Neural cell (in vitro differentiated cells): ENCODE data around the gene APOBEC3H. TPM values are rescaled to one million over a fixed set of nuclear protein-coding genes. Genes with fewer than 3 reads are reported as not detected.

Source experiments
- H2AFZ ChIP-seq: fragments of 200-600, 300-800 bp; sonication (generic), shearing (Covaris generic); 2 replicates; pipeline ENCODE4 v1.6.0; 2014; ENCODE audit warnings: low read depth, mild to moderate bottlenecking, antibody characterized with exemption, low read length, moderate library complexity
- H3F3A ChIP-seq: fragments of 200-600 bp; shearing (Covaris generic); 2 replicates; pipeline ENCODE4 v1.6.1; 2016; ENCODE audit warnings: mild to moderate bottlenecking, moderate library complexity, mixed read lengths, antibody characterized with exemption, low read length; ENCODE audit not compliant: insufficient read depth, poor library complexity, severe bottlenecking
- H3K27ac ChIP-seq: fragments of 200-600, 300-800 bp; sonication (generic), shearing (Covaris generic); 2 replicates; pipeline ENCODE4 v1.5.1; 2014; ENCODE audit warnings: mild to moderate bottlenecking, low read length, moderate library complexity
- H3K27me3 ChIP-seq: fragments of 300-800, 200-600 bp; sonication (generic), shearing (Covaris generic); 2 replicates; pipeline ENCODE4 v1.6.0; 2014; ENCODE audit warnings: mild to moderate bottlenecking, low read depth, low read length, moderate library complexity; ENCODE audit not compliant: insufficient read depth
- H3K36me3 ChIP-seq: fragments of 300-800, 200-600 bp; sonication (generic), shearing (Covaris generic); 2 replicates; pipeline ENCODE4 v1.5.1; 2014; ENCODE audit warnings: mild to moderate bottlenecking, antibody characterized with exemption, low read length, moderate library complexity; ENCODE audit not compliant: insufficient read depth
- H3K4me2 ChIP-seq: fragments of 300-800, 200-600 bp; sonication (generic), shearing (Covaris generic); 2 replicates; pipeline ENCODE4 v1.6.0; 2014; ENCODE audit warnings: mild to moderate bottlenecking, low read length
- H3K4me3 ChIP-seq: fragments of 300-800, 200-600 bp; sonication (generic), shearing (Covaris generic); 2 replicates; pipeline ENCODE4 v1.5.1; 2014; ENCODE audit warnings: mild to moderate bottlenecking, low read length, moderate library complexity
- H3K79me2 ChIP-seq: fragments of 200-600 bp; shearing (Covaris generic); replicated peaks from 2 replicates; pipeline ENCODE4 v1.6.0; 2014; ENCODE audit warnings: mild to moderate bottlenecking, low read length, moderate library complexity; ENCODE audit not compliant: insufficient read depth
- H3K9ac ChIP-seq: fragments of 300-800, 200-600 bp; sonication (generic), shearing (Covaris generic); 2 replicates; pipeline ENCODE4 v1.6.1; 2016; ENCODE audit warnings: mild to moderate bottlenecking, low read length, mixed read lengths
- H3K9me2 ChIP-seq: fragments of 200-600 bp; shearing (Covaris generic); 2 replicates; pipeline ENCODE4 v1.6.1; 2016; ENCODE audit warnings: mild to moderate bottlenecking, low read length, mixed read lengths; ENCODE audit not compliant: insufficient read depth
- H3K9me3 ChIP-seq: fragments of 200-600, 300-800 bp; sonication (generic), shearing (Covaris generic); 2 replicates; pipeline ENCODE4 v1.6.1; 2016; ENCODE audit warnings: mild to moderate bottlenecking, mixed run types, low read length, moderate library complexity, mixed read lengths
- H4K20me1 ChIP-seq: fragments of 200-600 bp; shearing (Covaris generic); 2 replicates; pipeline ENCODE4 v1.6.1; 2016; ENCODE audit warnings: mild to moderate bottlenecking, mixed run types; ENCODE audit not compliant: insufficient read depth
- EP300 ChIP-seq: fragments of 450-650 bp; conservative IDR thresholded peaks from 2 replicates; pipeline ENCODE4 v1.6.1; 2014; ENCODE audit warnings: antibody characterized with exemption, mild to moderate bottlenecking, moderate library complexity; ENCODE audit not compliant: poor library complexity, severe bottlenecking
- MXI1 ChIP-seq: fragments of 450-650 bp; conservative IDR thresholded peaks from 2 replicates; pipeline ENCODE4 v1.6.1; 2014; ENCODE audit warnings: antibody characterized with exemption, mild to moderate bottlenecking; ENCODE audit not compliant: poor library complexity, severe bottlenecking
- POLR2AphosphoS5 ChIP-seq: IDR thresholded peaks from 2 replicates; pipeline ENCODE4 v1.6.1; 2012
- RAD21 ChIP-seq: fragments of 450-650 bp; conservative IDR thresholded peaks from 2 replicates; pipeline ENCODE4 v1.6.1; 2014; ENCODE audit warnings: antibody characterized with exemption, mild to moderate bottlenecking, moderate library complexity
- SMC3 ChIP-seq: fragments of 450-650 bp; conservative IDR thresholded peaks from 2 replicates; pipeline ENCODE4 v1.6.1; 2014; ENCODE audit warnings: antibody characterized with exemption, mild to moderate bottlenecking, moderate library complexity; ENCODE audit not compliant: poor library complexity
- polyA plus RNA-seq: library from polyadenylated mRNA; depleted of rRNA; stranded (reverse); fragments of >200 nt; gene quantifications from 2 replicates; pipeline ENCODE4 v1.2.3, GENCODE V29; 2014
- TF ChIP-seq, protein P1 (sequence below): IDR thresholded peaks from 2 replicates; pipeline ENCODE4 v1.6.1; 2012; ENCODE audit warnings: borderline replicate concordance
- TF ChIP-seq, protein P2 (sequence below): fragments of 450-650 bp; IDR thresholded peaks from 2 replicates; pipeline ENCODE4 v1.5.1; 2014; ENCODE audit warnings: antibody characterized with exemption, mild to moderate bottlenecking, moderate library complexity; ENCODE audit not compliant: poor library complexity, severe bottlenecking

The APOBEC3H gene
- polyA plus RNA-seq, 1 donor from 2014 or later = not detected

DNA sequence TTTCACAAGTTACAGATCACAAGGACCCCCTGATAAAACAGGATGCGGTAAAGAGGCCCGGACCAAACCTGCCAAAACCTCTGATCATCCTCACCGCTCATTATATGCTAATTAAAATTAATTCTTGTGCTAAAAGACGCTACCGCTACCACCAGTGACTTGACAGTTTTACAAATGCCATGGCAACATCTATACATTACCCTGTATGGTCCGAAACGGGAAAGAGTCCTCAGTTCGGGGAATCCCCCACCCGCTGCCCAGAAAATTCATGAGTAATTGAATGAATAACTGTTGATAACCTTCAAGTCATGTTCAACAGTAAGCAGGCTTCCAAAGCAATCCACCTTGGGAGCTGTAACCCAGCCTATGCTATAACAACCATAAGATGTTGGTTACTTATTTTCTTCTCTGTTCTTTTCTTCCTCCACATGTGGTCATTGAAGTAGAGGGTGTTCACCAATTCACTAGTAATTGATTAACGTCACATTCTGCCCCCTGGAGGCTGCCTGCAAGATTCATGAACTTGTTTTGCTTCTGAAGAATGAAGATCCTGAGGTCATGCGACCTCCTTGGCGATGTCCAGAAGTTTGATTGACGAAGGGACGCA lies 20.6 kb downstream of the APOBEC3H start:
- H3F3A ChIP-seq = no peaks in the 10 kb centered on the region
- no peaks in the 10 kb centered on the region for H3K9me2 ChIP-seq
- TF ChIP-seq, protein P1, sequence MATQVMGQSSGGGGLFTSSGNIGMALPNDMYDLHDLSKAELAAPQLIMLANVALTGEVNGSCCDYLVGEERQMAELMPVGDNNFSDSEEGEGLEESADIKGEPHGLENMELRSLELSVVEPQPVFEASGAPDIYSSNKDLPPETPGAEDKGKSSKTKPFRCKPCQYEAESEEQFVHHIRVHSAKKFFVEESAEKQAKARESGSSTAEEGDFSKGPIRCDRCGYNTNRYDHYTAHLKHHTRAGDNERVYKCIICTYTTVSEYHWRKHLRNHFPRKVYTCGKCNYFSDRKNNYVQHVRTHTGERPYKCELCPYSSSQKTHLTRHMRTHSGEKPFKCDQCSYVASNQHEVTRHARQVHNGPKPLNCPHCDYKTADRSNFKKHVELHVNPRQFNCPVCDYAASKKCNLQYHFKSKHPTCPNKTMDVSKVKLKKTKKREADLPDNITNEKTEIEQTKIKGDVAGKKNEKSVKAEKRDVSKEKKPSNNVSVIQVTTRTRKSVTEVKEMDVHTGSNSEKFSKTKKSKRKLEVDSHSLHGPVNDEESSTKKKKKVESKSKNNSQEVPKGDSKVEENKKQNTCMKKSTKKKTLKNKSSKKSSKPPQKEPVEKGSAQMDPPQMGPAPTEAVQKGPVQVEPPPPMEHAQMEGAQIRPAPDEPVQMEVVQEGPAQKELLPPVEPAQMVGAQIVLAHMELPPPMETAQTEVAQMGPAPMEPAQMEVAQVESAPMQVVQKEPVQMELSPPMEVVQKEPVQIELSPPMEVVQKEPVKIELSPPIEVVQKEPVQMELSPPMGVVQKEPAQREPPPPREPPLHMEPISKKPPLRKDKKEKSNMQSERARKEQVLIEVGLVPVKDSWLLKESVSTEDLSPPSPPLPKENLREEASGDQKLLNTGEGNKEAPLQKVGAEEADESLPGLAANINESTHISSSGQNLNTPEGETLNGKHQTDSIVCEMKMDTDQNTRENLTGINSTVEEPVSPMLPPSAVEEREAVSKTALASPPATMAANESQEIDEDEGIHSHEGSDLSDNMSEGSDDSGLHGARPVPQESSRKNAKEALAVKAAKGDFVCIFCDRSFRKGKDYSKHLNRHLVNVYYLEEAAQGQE = no peak
- TF ChIP-seq, protein P2, sequence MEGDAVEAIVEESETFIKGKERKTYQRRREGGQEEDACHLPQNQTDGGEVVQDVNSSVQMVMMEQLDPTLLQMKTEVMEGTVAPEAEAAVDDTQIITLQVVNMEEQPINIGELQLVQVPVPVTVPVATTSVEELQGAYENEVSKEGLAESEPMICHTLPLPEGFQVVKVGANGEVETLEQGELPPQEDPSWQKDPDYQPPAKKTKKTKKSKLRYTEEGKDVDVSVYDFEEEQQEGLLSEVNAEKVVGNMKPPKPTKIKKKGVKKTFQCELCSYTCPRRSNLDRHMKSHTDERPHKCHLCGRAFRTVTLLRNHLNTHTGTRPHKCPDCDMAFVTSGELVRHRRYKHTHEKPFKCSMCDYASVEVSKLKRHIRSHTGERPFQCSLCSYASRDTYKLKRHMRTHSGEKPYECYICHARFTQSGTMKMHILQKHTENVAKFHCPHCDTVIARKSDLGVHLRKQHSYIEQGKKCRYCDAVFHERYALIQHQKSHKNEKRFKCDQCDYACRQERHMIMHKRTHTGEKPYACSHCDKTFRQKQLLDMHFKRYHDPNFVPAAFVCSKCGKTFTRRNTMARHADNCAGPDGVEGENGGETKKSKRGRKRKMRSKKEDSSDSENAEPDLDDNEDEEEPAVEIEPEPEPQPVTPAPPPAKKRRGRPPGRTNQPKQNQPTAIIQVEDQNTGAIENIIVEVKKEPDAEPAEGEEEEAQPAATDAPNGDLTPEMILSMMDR = peak; percentile 30
- no peak for TF ChIP-seq EP300
- no peak for TF ChIP-seq MXI1
- peak; percentile 15 for TF ChIP-seq SMC3
- peaks cover 7% of the 10 kb centered on the region for H3K27me3 ChIP-seq
- H2AFZ ChIP-seq = no peak overlapping the region
- H3K36me3 ChIP-seq = no peaks in the 10 kb centered on the region
- no peaks in the 10 kb centered on the region for H4K20me1 ChIP-seq
- H3K79me2 ChIP-seq = no peaks in the 10 kb centered on the region
- no peak overlapping the region for H3K27ac ChIP-seq
- H3K4me3 ChIP-seq = no peak overlapping the region
- H3K4me2 ChIP-seq = no peak overlapping the region
- no peak overlapping the region for H3K9ac ChIP-seq
- H3K9me3 ChIP-seq = no peaks in the 10 kb centered on the region

DNA sequence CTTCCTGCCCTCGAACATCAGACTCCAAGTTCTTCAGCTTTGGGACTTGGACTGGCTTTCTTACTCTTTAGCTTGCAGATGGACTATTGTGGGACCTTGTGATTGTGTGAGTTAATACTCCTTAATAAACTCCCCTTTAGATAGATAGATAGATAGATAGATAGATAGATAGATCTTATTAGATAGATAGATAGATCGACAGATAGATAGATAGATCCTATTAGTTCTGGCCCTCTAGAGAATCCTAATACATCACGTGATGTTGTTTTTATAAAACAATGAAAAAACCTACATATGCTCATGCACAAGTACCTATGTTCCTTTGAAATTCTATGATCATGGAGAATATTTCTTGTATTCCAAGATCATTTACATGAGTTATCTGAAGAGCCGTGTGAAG lies 23.9 kb downstream of the APOBEC3H start:
- H3K36me3 ChIP-seq = no peaks in the 10 kb centered on the region
- no peaks in the 10 kb centered on the region for H3K79me2 ChIP-seq

More for the DNA sequence above, 23.9 kb downstream of the APOBEC3H start:
- H4K20me1 ChIP-seq = no peaks in the 10 kb centered on the region
- no peaks in the 10 kb centered on the region for H3K9me3 ChIP-seq
- H3K9ac ChIP-seq = no peak overlapping the region
- H2AFZ ChIP-seq = no peak overlapping the region
- no peak overlapping the region for H3K4me3 ChIP-seq
- H3K9me2 ChIP-seq = no peaks in the 10 kb centered on the region
- no peak overlapping the region for H3K27ac ChIP-seq
- H3F3A ChIP-seq = no peaks in the 10 kb centered on the region
- no peak overlapping the region for H3K4me2 ChIP-seq
- no peak for TF ChIP-seq EP300
- TF ChIP-seq, protein P1 = no peak
- no peak for TF ChIP-seq RAD21
- no peak for TF ChIP-seq POLR2AphosphoS5
- H3K27me3 ChIP-seq = peaks cover under 1% of the 10 kb centered on the region
